Measurements from ENCODE around the gene FHOD3.

DNA sequence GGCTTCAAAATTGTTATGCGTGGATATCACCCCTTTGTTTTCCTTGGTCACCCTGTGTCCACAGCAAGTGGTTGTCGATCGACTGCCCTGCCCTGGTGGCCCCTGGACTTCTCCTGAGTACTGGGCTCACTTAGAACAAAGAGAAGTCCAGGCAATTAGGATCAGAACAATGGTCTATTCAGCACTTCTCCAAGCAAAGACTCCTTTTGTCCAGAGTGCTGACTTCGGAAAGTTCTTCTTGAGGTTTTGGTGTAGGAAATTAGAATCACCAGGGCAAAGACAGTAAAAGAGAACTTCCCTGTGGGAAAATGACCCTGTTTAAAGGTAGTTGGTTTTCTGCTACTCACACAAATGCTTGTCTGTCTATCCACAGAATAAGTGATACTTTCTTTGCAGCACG is 173.9 kb downstream of the FHOD3 start:
- no peak for TF ChIP-seq POLR2A (IDR thresholded peaks at IDR 0.05)
- TF ChIP-seq, protein P1, sequence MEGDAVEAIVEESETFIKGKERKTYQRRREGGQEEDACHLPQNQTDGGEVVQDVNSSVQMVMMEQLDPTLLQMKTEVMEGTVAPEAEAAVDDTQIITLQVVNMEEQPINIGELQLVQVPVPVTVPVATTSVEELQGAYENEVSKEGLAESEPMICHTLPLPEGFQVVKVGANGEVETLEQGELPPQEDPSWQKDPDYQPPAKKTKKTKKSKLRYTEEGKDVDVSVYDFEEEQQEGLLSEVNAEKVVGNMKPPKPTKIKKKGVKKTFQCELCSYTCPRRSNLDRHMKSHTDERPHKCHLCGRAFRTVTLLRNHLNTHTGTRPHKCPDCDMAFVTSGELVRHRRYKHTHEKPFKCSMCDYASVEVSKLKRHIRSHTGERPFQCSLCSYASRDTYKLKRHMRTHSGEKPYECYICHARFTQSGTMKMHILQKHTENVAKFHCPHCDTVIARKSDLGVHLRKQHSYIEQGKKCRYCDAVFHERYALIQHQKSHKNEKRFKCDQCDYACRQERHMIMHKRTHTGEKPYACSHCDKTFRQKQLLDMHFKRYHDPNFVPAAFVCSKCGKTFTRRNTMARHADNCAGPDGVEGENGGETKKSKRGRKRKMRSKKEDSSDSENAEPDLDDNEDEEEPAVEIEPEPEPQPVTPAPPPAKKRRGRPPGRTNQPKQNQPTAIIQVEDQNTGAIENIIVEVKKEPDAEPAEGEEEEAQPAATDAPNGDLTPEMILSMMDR (IDR thresholded peaks at IDR 0.05) = no peak
